Upper lobe of left lung (tissue), 6 donors: Measurements from ENCODE around the gene ABCA7. TPM values are rescaled to one million over a fixed set of nuclear protein-coding genes. Genes with fewer than 3 reads are reported as not detected.

Experiments used
- ATAC-seq, 2 donors: fragments of 200-7000 bp; cut with Tn5 transposase; one replicate each; pipeline ENCODE4 v1.9.1; 2022; ENCODE audit warnings: mild to moderate bottlenecking in 2 of 2, moderate library complexity in 2 of 2; ENCODE audit not compliant: low FRiP score in 2 of 2
- DNase-seq, 2 donors: peaks; one replicate each; pipeline ENCODE4 v3.0.0-alpha.2; 2019 to 2020
- H3K27ac ChIP-seq, 4 donors: fragments of 200-600 bp; sonication (generic); one replicate each; pipeline ENCODE4 v1.5.1; 2016 to 2019
- H3K27me3 ChIP-seq, 4 donors: fragments of 200-600 bp; sonication (generic); one replicate each; pipeline ENCODE4 v1.5.1; 2017 to 2019
- H3K36me3 ChIP-seq, 4 donors: fragments of 200-600 bp; sonication (generic); one replicate each; pipeline ENCODE4 v1.5.1; 2016 to 2019
- H3K4me1 ChIP-seq, 4 donors: fragments of 200-600 bp; sonication (generic); one replicate each; pipeline ENCODE4 v1.5.1; 2018 to 2019
- H3K4me3 ChIP-seq, 4 donors: fragments of 200-600 bp; sonication (generic); one replicate each; pipeline ENCODE4 v1.5.1; 2017 to 2019; ENCODE audit warnings: mild to moderate bottlenecking in 2 of 4, moderate library complexity in 1 of 4
- H3K9me3 ChIP-seq, 4 donors: fragments of 200-600 bp; sonication (generic); one replicate each; pipeline ENCODE4 v1.5.1; 2018 to 2019
- EP300 ChIP-seq, 4 donors: sonication (generic); formaldehyde crosslinking; IDR thresholded peaks; one replicate each; pipeline ENCODE4 v1.5.1; 2017; ENCODE audit warnings: antibody characterized with exemption in 4 of 4, control low read depth in 2 of 4
- POLR2A ChIP-seq, 4 donors: fragments of 450-650 bp; IDR thresholded peaks; one replicate each; pipeline ENCODE4 v1.5.1; 2016 to 2017; ENCODE audit warnings: antibody characterized with exemption in 4 of 4, mild to moderate bottlenecking in 2 of 4
- POLR2AphosphoS5 ChIP-seq, 2 donors: sonication (generic); formaldehyde crosslinking; IDR thresholded peaks; one replicate each; pipeline ENCODE4 v1.5.1; 2017; ENCODE audit warnings: antibody characterized with exemption in 2 of 2
- WGBS, 2 donors: methylation state at CpG; one replicate each; pipeline ENCODE4 v1.1.5; 2017 to 2018; 5-methylcytosine and 5-hydroxymethylcytosine counted together
- total RNA-seq, 6 donors: library from RNA; depleted of rRNA in 4 of 6; stranded (reverse); fragments of >200 nt in 4 of 6; gene quantifications; one replicate each; pipeline versions ENCODE4 v1.1.0 to v1.2.1, GENCODE V29; 2016 to 2021
- TF ChIP-seq, protein P1 (sequence below), 6 experiments: fragments of 450-650 bp in 4 of 6; fragments of 200-600 bp in 2 of 6; sonication (generic) in 2 of 6; IDR thresholded peaks; one replicate each; pipeline ENCODE4 v1.5.1; 2016 to 2019; ENCODE audit warnings: antibody characterized with exemption in 6 of 6
- donor health status: DM: no; HTN: no; CAD: no; lungs with moderate emphysema.
- donor health status: DM: no; HTN: yes; CAD: no; lungs with severe emphysema.

Gene ABCA7
- total RNA-seq, 6 donors from 2014 or later: 34.1 to 224 (median 58.2) TPM

DNA sequence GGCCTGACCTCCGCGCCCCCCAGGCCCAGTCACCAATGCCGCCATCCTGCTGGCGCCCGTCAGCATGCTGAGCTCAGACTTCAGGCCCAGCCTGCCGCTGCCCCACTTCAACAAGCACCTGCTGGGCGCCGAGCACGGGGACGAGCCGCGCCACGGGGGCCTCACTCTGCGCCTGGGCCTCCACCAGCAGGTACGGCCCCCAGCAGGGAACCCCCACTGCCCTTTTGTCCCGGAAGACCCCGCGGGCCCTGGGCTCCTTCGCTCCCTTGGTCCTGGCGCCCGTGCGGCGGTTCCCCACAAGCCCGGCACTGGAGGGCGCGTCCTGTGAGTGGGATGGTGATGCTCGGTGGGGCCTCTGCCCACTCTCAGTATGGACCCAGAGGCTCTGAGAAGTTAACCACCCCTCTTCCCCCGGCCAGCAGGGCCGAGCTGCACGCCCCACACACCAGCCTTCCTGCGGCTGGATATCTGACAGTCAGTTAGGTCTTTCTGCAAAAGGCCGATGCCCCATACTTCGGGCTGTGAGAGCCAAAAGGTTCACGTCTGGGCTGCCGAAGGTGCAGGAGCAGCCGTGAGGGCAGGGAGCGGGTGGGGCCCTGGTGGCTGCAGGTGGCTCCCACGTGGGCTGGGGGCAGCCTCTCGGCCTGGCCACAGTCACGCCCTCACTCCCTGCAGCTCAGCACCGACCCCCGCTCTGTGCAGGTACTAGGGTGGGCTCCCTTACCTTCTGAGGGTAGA lies 47.8 kb upstream of the ABCA7 start:
- peaks cover 0 to 14% (median 8%) of the 10 kb centered on the region in 4 donors for H3K27me3 ChIP-seq
- no peak overlapping the region for H3K4me3 ChIP-seq
- H3K36me3 ChIP-seq: peaks cover 0 to 61% (median 39%) of the 10 kb centered on the region in 4 donors
- DNase-seq: peak in 1 of 2 donors; percentile 84
- no peaks in the 10 kb centered on the region for H3K9me3 ChIP-seq
- 92 to 93% methylated on average over 8 to 27 of the region's 42 CpGs for WGBS, 2 donors
- TF ChIP-seq, protein P1, sequence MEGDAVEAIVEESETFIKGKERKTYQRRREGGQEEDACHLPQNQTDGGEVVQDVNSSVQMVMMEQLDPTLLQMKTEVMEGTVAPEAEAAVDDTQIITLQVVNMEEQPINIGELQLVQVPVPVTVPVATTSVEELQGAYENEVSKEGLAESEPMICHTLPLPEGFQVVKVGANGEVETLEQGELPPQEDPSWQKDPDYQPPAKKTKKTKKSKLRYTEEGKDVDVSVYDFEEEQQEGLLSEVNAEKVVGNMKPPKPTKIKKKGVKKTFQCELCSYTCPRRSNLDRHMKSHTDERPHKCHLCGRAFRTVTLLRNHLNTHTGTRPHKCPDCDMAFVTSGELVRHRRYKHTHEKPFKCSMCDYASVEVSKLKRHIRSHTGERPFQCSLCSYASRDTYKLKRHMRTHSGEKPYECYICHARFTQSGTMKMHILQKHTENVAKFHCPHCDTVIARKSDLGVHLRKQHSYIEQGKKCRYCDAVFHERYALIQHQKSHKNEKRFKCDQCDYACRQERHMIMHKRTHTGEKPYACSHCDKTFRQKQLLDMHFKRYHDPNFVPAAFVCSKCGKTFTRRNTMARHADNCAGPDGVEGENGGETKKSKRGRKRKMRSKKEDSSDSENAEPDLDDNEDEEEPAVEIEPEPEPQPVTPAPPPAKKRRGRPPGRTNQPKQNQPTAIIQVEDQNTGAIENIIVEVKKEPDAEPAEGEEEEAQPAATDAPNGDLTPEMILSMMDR (IDR thresholded peaks at IDR 0.05): no peak
- TF ChIP-seq POLR2A (IDR thresholded peaks at IDR 0.05) (no peak), EP300 (IDR thresholded peaks at IDR 0.05) (no peak), POLR2AphosphoS5 (IDR thresholded peaks at IDR 0.05) (no peak)
- H3K4me1 ChIP-seq: peaks cover 13 to 22% (median 20%) of the 10 kb centered on the region in 4 donors
- no peak for ATAC-seq
- no peak overlapping the region for H3K27ac ChIP-seq

DNA sequence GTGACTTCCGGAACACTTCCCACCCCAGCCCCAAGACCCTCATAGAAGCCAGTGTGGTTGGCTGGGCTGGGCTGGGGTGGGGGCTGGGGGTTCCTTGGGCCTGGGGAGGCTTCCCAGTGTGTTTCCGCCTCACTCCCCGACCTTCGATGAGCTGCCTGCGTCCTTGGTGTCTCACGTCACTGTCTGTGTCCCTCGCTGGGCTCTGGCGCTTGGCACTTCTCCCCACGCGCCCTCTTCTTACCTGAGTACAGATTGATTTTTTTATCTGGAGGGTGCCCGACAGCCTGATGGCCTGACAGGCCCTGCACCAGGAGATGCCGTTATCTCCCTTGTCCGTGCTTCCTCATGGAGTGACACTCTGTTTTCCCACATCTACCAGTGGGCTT lies 47.2 kb upstream of the ABCA7 start:
- ATAC-seq: no peak
- peaks cover 0 to 59% (median 38%) of the 10 kb centered on the region in 4 donors for H3K36me3 ChIP-seq
- 95 to 99% methylated on average over 12 to 13 of the region's 13 CpGs for WGBS, 2 donors

DNA sequence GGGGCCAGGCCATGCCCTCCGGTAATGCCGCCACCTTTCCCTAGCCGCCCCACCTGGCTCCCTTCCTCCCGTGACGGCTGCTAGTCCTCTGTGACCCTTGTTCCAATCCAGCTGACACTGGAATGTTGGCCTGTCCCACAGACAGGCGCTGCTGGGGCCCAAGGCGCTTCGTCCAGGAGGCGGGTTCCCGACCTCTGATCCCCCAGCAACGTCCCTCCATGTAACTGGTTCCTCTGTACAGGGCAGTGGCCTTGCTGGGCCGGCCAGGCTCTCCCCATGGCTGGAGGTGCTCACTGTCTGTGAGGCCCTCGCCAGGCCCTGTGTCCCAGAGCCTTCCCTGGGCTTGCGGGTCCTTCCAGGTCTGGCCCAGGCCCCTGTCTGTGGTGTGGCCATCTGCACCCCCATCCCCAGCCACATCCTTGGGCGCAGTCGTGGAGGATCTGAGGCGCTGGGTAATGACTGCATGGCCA lies 46.5 kb upstream of the ABCA7 start:
- peaks cover 0 to 54% (median 34%) of the 10 kb centered on the region in 4 donors for H3K36me3 ChIP-seq
- DNase-seq: peak in 1 of 2 donors; percentile 68
- no peak overlapping the region for H3K4me3 ChIP-seq
- no peak for ATAC-seq
- no peak for TF ChIP-seq POLR2AphosphoS5 (IDR thresholded peaks at IDR 0.05)
- no peak for TF ChIP-seq POLR2A (IDR thresholded peaks at IDR 0.05)
- TF ChIP-seq, protein P1 (IDR thresholded peaks at IDR 0.05): no peak
- no peak for TF ChIP-seq EP300 (IDR thresholded peaks at IDR 0.05)
- H3K4me1 ChIP-seq: peaks cover 13 to 22% (median 20%) of the 10 kb centered on the region in 4 donors
- WGBS, 2 donors: 93% methylated on average over 6 to 17 of the region's 17 CpGs
- H3K9me3 ChIP-seq: no peaks in the 10 kb centered on the region
- no peak overlapping the region for H3K27ac ChIP-seq
- peaks cover 0 to 17% (median 11%) of the 10 kb centered on the region in 4 donors for H3K27me3 ChIP-seq

More for the DNA sequence above, 47.2 kb upstream of the ABCA7 start:
- H3K27me3 ChIP-seq: peaks cover 0 to 14% (median 8%) of the 10 kb centered on the region in 4 donors
- DNase-seq: no peak
- H3K4me1 ChIP-seq: peaks cover 13 to 22% (median 20%) of the 10 kb centered on the region in 4 donors
- H3K4me3 ChIP-seq: no peak overlapping the region
- H3K27ac ChIP-seq: no peak overlapping the region
- no peaks in the 10 kb centered on the region for H3K9me3 ChIP-seq
- TF ChIP-seq POLR2A (IDR thresholded peaks at IDR 0.05) (no peak), POLR2AphosphoS5 (IDR thresholded peaks at IDR 0.05) (no peak), EP300 (IDR thresholded peaks at IDR 0.05) (no peak)
- TF ChIP-seq, protein P1 (IDR thresholded peaks at IDR 0.05): no peak

DNA sequence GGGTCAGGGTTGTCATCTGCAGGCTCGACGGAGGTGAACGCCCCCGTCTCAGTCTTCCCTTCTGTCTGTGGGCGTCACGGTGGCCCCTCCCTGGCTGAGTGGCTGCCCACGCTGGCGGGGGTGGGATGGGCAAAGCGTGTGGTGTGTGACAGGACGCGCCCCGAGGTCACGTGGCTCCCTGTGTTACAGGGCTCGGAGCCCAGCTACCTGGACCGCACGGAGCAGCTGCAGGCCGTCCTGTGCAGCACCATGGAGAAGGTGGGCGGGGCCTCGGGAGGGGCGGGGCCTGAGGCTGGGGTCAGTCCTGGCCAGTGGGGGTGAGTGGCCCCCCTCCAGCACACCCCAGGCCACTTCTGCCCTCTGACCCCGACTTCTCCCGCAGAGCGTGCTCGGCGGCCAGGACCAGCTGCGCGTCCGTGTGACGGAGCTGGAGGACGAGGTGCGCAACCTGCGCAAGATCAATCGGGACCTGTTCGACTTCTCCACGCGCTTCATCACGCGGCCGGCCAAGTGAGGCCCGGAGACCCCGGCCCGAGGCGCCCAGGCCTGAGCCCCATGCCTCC lies 46.0 kb upstream of the ABCA7 start:
- H3K4me1 ChIP-seq: peaks cover 13 to 22% (median 20%) of the 10 kb centered on the region in 4 donors
- TF ChIP-seq POLR2A (IDR thresholded peaks at IDR 0.05): no peak
- no peak for TF ChIP-seq EP300 (IDR thresholded peaks at IDR 0.05)
- TF ChIP-seq POLR2AphosphoS5 (IDR thresholded peaks at IDR 0.05): no peak
- TF ChIP-seq, protein P1 (IDR thresholded peaks at IDR 0.05): no peak
- peaks cover 0 to 21% (median 13%) of the 10 kb centered on the region in 4 donors for H3K27me3 ChIP-seq
- 90 to 95% methylated on average over 14 to 37 of the region's 43 CpGs for WGBS, 2 donors
- no peak overlapping the region for H3K27ac ChIP-seq
- peak in 1 of 2 donors; percentile 86 for DNase-seq
- H3K4me3 ChIP-seq: no peak overlapping the region
- ATAC-seq: no peak
- H3K9me3 ChIP-seq: no peaks in the 10 kb centered on the region
- peaks cover 0 to 50% (median 31%) of the 10 kb centered on the region in 4 donors for H3K36me3 ChIP-seq
